ENCODE measurements around the gene IGFBP5.

The IGFBP5 gene

DNA sequence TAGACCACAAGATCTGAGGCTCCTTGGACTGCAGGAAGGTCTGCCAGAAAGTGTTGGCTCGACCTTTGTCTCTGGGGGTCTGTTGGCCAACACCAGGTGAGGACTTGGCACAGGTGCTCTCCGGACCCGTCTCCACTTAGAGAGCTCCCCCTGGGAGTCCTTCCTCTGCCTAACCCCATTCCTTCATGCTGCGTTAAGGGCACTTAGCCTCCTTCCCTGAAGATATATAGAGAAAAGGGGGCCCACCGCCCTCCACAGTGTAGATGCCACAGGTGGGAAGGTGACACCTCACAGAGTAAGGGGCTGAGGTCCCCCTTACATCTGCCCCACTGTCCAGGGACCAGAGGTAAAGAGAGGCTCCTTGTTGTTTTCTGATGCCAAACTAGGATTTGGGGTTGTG, 8.2 kb downstream of the IGFBP5 start:
- DNase-seq, result no peak

DNA sequence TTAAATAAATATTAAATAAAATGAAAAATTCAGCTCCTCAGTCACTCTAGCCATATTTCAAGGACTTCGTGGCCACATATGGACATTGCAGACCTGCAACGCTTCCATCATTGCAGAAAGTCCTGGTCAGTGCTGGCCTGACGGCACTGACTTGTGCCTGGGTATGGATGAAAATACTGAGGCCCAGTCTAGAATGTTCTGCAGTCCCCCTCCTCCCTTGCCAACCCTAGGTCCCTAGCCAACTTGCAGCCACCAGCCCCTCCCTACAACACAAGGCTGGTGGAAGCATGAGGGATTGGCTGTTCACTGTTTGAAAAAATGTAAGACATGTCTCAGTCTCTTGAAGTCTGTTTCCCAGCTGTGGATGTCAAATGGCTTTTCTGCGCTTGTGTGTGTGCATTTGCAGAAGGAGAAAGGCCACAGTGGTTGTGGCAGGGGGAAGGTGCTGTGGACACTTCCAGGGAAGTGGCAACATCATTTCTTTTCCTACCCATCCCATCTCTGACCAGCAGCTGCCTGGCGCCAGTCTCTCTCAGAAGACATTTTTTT, 9.9 kb downstream of the IGFBP5 start:
- no peak for DNase-seq

DNA sequence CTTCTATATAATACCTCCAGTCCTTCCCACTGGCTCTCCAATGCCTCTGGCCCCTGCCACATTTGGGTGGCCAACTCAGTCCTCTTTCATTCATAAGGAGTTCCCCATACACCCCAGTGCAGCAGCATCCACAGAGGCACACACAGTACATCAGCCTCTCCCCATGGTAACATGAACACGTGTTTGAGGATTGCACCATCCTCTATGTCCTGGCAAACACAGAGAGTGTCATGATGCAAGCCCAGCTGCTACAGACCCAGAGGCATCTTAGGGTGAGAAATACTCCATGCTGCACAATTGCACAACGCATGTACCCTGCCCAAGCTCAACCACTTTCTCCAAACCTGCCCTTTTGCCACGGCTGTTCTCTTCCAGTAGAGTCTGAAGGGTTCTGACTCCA, 11.5 kb downstream of the IGFBP5 start:
- no peak for DNase-seq

DNA sequence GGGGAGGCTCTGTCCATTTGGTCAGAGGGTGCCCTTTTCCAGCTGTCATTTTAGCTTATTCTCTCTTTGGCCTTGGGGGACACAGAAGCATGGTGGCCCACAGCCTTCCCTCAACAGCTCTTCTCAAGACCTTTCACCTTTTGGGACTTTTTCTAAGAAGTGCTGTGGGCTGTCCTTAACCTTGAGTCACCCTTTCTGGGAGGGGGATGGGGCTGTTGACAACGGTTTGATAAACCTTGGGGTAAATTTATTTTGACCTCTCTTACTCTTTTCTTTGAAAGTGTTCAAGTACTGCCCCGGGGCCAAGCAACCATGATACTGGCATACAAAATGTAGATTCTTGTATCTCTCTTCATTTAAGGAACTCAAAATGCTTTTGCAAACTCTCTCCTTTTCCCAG, 13.7 kb downstream of the IGFBP5 start:
- DNase-seq, result no peak

DNA sequence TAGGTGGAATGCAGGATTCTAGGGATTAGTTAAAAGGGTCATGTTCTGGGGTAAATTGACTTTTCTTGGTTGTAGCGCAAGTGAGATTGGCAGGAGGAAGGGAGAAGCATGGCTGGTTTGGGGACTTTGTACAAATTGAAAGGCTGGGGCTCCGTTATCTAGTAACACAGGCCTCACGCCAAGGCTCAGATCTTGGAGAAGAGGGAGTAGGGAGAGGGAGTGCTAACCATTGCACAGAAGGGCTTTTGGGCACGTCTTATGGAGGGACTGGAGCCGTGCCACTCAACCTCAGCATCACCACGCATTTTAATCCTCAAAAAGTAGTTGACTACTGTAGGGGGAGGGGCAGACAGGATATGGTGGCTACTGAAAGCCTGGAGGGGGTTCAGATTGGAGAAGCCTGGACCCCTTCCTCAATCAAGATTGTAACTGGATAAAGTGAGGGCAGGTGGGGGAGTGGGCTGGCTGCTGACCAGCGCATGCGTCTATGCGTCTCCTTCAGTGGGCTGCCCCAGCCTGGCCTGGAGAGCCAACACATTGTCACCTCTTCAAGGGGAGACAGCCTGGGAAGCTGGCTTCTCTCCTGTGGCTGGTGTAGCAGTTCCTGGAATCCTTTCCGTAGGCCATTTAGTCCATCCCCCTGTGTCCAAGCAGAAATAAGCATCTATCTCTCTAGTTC, 14.3 kb downstream of the IGFBP5 start:
- no peak for DNase-seq

DNA sequence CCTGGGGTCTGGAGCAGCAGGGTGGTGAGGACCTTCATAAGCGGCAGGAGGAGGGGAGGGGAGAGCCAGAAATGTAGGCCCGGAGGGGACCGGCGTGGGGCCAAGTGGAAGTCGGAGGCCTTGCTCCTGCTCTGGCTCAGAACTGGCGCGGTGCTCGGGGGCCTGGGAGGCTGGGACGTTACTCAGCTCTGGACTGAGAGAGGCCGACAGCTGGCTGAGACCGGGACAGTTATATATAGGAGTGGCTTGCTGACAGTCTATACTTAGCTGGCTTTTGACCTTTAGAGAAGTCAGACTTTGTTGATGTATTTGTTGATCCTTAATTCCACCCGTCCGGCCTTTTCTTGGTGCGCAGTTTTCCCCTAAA, 15.7 kb downstream of the IGFBP5 start:
- no peak for DNase-seq

DNA sequence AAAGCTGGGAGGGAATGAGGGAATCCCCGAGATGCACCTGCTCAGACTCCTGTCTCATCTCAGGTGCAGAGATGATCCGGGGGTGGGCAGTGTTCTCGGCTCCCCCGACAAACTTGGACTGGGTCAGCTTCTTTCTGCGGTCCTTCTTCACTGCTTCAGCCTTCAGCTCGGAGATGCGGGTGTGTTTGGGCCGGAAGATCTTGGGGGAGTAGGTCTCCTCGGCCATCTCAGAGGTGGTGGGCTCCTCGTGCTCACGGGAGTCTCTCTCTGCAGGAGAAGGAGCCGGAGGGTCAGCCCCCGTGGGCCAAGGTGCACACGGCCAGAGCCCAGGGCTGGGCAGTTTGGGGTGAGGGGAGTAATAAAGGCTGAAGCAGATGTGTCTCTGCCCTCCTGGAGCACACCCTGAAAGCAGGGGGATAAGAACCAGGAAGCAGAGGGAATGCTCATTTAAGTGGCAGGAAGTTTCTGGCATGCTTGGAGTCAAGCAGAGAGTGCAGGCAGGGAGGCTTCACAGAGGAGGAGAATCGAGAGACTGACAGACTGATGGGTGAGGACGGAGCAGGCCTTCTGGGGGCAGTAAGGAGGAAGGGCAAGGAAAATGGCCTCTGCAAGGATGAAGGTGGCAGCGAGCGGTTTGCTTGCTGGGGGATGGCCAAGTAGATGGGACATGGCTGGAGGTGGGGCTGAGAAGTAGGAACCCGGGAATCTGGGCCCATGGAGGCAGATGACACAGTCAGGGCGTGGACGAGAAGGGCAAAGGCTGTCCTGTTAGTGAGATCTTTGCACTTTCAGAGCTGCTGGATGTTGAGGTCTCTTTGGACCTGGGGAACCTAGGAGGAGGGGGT, 16.3 kb downstream of the IGFBP5 start:
- DNase-seq, result no peak

DNA sequence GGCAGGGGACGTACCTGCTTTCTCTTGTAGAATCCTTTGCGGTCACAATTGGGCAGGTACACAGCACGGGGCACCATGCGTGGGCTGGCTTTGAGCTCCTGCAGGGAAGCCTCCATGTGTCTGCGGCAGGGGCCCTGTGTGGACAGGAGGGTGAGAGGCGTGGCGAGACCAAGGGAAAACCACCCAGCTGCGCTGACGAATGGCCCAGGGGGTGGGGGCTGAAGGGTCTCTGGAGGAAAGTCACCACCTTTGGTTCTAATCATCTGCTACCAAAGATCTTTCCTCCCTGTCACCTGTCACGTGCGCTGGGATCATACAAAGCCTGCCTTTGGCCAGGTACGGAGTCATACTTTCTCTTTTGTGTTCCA, 17.3 kb downstream of the IGFBP5 start:
- no peak for DNase-seq

DNA sequence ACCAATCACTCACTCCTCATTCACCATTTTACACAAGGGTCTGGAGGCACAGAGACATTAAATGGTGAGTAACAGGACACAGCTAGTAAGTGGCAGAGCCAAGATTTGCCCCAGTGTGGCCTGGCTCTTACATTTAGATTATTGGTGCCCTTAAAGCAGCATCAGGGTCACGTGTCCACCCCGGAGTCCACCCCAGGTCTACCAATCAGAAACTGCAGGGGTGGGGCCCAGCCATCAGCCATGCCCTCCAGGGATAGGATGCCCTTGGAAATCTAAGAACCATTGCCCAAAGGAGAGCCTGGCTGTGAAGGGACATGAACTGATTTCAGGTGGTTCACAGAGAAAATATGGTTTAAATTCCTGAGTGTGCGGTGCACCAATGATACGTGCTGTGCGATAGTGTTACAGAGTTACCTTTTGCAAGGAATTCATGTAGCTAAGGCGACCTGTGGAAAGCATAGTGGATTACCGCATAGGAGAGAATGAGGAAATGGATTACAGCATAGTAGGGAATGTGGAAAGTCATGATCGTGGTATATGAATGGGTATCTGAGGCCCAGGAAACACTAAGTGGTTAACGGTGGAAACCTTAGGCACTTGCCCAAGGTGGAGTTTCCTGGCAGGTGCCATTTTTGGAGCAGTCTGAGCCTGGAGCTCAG, 17.8 kb downstream of the IGFBP5 start:
- no peak for DNase-seq

DNA sequence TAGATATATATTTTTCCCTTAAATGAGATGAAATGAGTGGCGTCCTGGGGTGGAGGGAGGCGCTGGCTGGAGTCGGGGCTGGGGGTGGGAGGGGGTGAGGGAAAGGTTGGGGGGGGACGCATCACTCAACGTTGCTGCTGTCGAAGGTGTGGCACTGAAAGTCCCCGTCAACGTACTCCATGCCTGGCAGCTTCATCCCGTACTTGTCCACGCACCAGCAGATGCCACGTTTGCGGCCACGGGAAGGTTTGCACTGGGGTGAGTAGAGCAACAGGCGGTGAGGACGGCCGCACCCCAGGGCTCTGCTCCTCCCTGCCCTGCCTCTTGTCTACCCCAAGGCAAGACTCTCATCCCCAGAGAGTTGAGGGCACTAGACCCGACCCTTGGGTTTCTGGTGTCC, 18.7 kb downstream of the IGFBP5 start:
- DNase-seq, result no peak

DNA sequence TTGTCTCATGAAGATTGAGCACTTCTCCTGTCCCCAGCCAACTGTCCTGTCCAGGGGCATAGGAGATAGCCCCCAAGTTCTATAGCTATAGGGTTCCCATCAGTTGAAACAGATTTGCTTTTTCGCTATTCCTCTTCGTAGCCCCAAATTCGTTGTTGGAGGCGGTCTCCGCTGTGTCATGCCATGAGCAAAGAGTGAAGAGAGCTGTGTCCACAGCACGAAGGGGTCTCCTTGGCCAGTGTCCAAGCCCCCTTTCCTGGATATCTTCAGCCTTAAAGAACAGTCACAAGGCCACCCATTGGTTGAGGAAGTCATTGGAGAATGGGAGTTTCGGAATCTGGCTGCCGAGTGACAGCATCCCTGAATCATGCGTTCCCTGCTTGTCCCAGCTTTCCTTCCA, 21.0 kb downstream of the IGFBP5 start:
- DNase-seq, result no peak

DNA sequence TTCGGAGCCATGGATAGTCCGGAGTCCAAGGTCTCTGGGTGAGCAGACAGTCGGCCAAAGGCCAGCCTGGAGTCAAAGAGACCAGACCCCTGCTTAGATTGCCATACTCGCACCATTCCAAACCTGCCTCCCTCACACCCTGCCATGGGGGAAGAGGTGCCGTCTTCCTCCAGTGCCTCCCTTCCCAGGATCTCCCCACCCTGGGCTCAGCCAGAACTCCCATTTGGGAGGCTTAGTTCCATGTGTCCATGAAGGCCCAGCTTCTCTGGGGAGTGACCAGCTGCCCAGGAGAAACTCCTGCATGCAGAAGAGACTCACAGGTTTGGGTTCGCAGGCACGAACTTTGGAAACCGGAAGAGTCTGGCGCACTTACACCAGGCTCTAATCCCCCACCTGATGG, 21.7 kb downstream of the IGFBP5 start:
- DNase-seq, result no peak

DNA sequence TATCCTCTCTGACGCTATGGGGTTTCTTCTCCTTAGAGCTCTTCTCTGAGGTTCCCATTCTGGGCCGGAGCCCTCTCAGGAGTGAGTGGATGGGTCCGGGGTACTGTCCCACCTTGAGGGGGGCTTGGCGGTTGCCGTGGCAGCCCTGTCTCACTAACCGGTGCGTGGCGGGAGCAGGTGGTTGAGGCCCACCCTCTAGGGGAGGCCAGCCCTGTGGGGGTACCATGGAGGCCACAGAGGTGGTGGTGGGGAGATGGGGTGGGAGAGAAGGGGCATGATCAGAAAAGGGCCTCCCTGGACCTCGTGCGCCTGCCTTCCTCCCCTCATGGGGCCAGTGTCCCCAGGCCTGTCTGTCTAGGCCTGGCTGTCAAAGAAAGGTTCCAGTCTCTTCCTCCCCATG, 22.3 kb downstream of the IGFBP5 start:
- DNase-seq, result no peak

DNA sequence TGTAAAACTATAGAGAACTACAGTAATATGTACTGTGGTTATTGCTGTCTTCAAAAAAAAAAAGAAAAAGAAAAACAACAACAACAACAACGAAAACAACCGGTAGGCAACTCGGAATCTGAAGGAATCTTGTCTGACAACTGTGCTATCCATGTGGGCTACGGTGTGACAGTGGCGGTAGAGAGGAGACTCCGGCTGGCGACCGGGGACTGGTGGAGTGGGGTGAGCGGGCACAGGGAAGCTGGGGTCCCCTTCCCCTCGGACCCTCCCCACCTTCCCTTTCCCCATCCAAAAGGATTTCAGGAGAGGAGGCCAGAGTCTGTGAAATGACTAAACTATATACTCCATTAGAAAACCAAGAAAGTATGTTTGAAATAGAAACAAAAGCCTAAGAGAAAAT, 22.9 kb downstream of the IGFBP5 start:
- DNase-seq, result no peak

DNA sequence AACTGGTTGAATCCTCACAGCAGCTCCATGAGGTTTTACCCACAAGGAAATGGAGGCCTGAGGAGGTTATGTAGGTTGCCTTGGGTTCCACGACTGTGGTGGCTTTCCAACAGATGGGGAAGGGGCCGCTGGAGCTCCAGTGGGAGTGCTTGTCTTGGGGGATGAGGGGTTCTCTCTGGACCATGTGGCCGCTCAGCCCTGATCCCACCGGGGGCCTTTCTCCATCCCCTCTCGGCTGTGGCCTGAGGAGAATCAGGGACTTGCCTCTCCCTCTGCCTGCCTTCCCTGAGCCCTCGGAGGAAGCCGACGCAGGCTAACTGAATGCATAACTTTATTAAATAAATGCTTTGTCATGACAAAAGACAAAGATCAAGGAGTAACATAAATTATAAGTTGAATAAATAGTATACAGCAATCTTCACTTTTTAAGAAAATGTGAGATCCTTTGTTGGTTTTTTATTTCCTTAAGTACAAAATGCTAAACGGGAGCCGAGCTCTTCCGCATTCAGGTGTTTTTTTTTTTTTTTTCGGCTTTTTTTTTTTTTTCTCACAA, 23.5 kb downstream of the IGFBP5 start:
- no peak for DNase-seq

DNA sequence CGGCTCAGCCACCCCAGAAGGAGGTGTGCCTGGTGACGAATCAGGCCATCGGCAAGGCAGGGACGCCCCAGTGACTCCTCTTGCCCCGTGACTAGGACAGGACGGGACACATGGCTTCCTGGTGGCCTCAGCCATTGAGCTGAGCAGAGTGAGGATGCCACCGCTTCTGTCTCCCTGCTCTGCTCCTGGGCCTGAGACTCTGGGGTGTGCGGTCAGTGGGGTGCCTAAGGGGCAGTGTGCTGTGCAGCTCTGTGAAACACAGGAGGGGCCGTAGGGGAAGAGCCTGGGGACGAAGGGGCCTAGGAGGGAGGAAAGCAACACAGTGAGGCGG, 24.3 kb downstream of the IGFBP5 start:
- no peak for DNase-seq

DNA sequence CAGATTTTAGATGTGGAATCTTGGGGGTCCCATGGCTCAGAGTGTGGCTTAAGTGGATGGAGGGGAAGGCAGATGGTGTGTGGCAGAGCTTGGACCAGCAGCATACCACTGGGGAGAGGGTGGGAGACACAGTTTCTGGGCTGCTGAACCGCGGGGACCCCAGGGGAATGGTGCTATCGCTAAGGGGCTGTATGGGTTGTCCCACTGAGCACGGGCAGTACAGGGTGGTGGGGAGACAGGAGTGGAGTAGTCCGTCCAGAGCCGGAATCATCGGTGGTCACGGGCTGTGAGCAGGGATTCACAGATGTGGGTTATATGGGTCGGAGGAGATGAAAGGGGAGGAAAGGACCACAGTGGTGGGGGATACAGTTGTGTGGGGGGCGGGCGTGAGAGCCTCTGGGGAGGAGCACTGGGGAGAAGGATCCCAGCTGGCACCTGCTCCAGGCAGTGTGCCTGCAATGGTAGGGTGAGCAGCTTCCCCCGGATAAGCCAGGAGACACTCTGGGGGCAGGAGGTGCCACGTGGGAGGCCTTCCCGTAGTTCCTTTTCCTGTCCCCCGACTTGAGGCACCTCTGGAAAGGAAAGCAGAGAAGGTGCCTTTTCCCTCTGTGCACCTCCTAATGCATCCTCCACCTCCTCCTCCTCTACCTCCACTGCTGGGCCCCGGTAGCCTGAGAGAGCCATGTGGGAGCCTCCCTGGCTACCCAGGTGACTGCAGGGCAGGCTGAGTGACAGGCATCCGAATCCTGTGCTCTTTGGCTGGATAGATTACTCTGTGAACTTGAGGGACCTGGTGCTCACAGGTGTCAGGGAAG, 24.9 kb downstream of the IGFBP5 start:
- DNase-seq, result no peak

DNA sequence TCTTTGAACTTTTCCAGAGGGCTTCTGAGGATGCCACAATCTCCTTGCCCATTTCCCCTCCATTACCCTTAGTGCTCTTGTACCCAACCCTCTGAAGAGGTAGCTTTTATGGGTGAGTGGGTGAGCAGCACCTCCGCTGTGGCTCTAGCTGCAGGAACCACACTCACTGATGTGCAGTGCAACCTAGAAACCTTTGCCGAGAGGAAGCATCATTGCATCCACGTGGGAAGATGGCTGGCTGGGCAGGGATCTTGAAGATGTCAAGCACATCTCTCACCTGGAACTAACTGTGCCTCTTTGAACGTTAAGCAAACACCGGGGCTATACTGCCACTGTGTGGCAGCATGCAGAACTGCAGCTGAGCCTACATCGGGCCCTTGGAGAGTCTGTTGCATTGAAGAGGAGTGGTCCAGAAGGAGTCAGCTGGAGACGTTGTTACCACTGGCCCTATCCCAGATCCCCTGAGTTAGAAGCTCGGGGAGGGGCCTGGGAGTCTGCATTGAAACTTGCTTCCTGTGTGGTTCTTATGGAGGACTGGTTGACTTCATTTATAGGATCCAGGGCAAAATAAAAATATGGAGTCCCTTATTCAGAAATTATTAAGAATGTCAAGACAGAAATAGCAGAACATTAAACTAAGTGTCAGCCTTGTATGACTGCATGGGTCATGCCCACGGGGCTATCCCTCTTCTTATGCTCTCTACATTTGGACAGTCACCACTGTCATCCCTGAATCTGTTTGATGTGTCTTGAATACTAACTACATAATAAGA, 28.7 kb downstream of the IGFBP5 start:
- peak; percentile 66 for DNase-seq

DNA sequence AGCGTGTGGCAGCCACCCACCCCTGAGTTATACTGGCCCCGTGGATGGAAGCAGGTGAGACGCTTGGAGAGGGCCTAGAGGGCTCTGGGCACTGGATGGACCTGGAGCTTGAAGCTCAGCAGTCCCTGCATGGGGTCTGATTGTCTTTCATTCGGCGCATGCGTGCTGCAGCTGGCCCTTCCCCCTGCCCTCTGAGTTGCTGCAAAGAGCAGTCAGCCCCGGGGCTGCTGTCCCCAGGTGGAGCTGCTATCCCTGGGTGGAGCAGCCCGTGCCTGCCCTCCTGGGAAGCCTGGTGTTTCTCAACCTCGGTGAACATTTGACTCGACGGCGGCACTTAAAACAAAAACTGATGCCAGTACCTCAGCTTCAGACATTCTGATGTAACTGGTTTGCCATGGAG, 29.6 kb downstream of the IGFBP5 start:
- no peak for DNase-seq

DNA sequence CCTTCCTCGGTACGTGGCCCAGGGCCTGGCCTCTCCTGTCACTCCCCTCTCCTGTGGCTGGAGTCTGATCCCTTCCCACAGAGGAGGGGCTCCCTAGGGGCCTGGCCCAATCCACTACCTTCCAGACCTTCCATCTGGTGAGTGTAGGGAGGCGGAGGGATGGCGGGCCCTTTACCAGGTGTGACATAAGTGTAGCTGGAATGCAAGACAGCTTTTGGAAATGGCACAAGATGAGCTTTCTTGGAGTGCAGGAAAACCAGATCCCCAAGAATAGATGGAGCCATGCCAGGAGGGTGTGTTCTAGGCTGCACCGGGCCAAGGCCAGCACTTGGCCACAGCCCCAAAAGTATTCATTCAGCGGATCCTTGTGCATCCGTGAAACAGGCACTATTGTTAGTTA, 30.1 kb downstream of the IGFBP5 start:
- DNase-seq, result no peak

DNA sequence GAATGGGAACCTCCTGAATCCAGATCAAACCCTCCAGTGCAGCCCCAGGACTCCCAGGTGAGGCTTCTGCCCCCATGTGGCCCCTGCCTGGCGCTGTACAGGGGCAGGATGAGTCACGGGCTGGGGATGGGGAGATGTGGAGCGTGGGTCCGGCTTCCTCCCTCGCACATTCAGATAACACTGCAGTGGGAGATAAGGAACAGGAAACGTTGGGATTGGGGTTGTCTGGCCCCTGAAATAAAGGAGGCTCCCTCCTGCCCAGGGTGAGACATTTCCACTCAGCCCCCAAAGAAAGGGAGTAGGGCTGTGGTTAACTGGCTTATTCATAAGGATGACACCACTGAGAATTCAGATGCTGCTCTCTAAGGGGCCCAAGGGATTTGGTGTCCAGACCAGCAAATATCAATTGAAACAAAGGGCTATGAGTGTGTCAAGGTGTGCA, 30.7 kb downstream of the IGFBP5 start:
- DNase-seq, result no peak

DNA sequence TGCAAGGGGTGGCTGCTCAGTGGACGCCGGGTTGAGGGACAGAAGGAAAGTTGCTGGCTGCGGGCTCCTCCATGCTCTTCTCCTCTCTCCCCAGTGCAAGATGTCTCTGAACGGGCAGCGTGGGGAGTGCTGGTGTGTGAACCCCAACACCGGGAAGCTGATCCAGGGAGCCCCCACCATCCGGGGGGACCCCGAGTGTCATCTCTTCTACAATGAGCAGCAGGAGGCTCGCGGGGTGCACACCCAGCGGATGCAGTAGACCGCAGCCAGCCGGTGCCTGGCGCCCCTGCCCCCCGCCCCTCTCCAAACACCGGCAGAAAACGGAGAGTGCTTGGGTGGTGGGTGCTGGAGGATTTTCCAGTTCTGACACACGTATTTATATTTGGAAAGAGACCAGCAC, 31.5 kb downstream of the IGFBP5 start:
- DNase-seq, result no peak
